GM12891 (cell line): ENCODE data around the gene PIP5K1C.
"Not testable (repeated sequence)": the region's sequence is repeated elsewhere in the genome, so short reads cannot be mapped to it uniquely, and the experiment has no call there.

ENCODE experiments used
- DNase-seq: peaks from one replicate; pipeline ENCODE4 v3.0.0; 2011; ENCODE audit warnings: low spot score; ENCODE audit not compliant: insufficient read length
- FAIRE-seq: peaks from 2 replicates; lab custom pipeline; 2011; peaks lifted over from hg19 to GRCh38; lab: Jason Lieb, UNC
- PAX5 ChIP-seq: IDR thresholded peaks from 2 replicates; pipeline ENCODE4 v1.6.1; 2011; ENCODE audit warnings: low read length, moderate library complexity, mild to moderate bottlenecking; ENCODE audit not compliant: insufficient read depth, severe bottlenecking
- POLR2A ChIP-seq: IDR thresholded peaks from 2 replicates; pipeline ENCODE4 v1.6.1; 2011; ENCODE audit warnings: low read depth, low read length, control low read depth
- POLR2AphosphoS5 ChIP-seq: IDR thresholded peaks from 2 replicates; pipeline ENCODE4 v1.6.1; 2011; ENCODE audit warnings: low read depth, low read length, control low read depth
- POU2F2 ChIP-seq: IDR thresholded peaks from 2 replicates; pipeline ENCODE4 v1.6.1; 2011; ENCODE audit warnings: low read depth, mild to moderate bottlenecking, control low read depth, low read length, moderate library complexity
- SPI1 ChIP-seq: IDR thresholded peaks from 2 replicates; pipeline ENCODE4 v1.6.1; 2011; ENCODE audit warnings: low read depth, low read length, control low read depth
- TAF1 ChIP-seq: IDR thresholded peaks from 2 replicates; pipeline ENCODE4 v1.6.1; 2011; ENCODE audit warnings: low read depth, low read length, control low read depth

The PIP5K1C gene

GRCh38 chr19:3656747-3657394 lies 43.4 kb downstream of the PIP5K1C start:
- DNase-seq (no peak), FAIRE-seq (no peak)
- TF ChIP-seq TAF1 (no peak), SPI1 (no peak), PAX5 (no peak), POU2F2 (no peak), POLR2A (no peak), POLR2AphosphoS5 (no peak)

GRCh38 chr19:3656073-3656746 lies 44.1 kb downstream of the PIP5K1C start:
- DNase-seq = no peak
- FAIRE-seq = no peak
- no peak for TF ChIP-seq PAX5
- no peak for TF ChIP-seq POLR2AphosphoS5
- TF ChIP-seq POU2F2 = no peak
- TF ChIP-seq SPI1 = no peak
- TF ChIP-seq TAF1 = no peak
- no peak for TF ChIP-seq POLR2A

- no peak for DNase-seq
- TF ChIP-seq TAF1 = no peak
- no peak for TF ChIP-seq SPI1
- no peak for TF ChIP-seq POLR2AphosphoS5
- TF ChIP-seq POLR2A = no peak
- no peak for TF ChIP-seq POU2F2
- FAIRE-seq = no peak
These were observed 44.7 kb downstream of the PIP5K1C start for GRCh38 chr19:3655402-3656072.

GRCh38 chr19:3653865-3654513 lies 46.3 kb downstream of the PIP5K1C start:
- TF ChIP-seq SPI1 (no peak), POLR2AphosphoS5 (no peak), PAX5 (no peak), POLR2A (no peak), POU2F2 (no peak), TAF1 (no peak)
- FAIRE-seq = no peak
- DNase-seq = no peak

GRCh38 chr19:3653081-3653795 lies 47.0 kb downstream of the PIP5K1C start:
- FAIRE-seq (no peak), DNase-seq (no peak)

GRCh38 chr19:3652422-3652821 lies 47.8 kb downstream of the PIP5K1C start:
- DNase-seq (no peak), FAIRE-seq (no peak)
- no peak for TF ChIP-seq TAF1
- no peak for TF ChIP-seq PAX5
- TF ChIP-seq SPI1 = no peak
- TF ChIP-seq POLR2AphosphoS5 = no peak
- TF ChIP-seq POU2F2 = no peak
- TF ChIP-seq POLR2A = no peak

More at GRCh38 chr19:3653081-3653795, 47.0 kb downstream of the PIP5K1C start:
- TF ChIP-seq POLR2A = no peak
- TF ChIP-seq POU2F2 = no peak
- no peak for TF ChIP-seq TAF1

GRCh38 chr19:3651684-3652083 lies 48.6 kb downstream of the PIP5K1C start:
- DNase-seq (no peak), FAIRE-seq (no peak)
- TF ChIP-seq TAF1 (no peak), POLR2AphosphoS5 (no peak), PAX5 (no peak), POU2F2 (no peak), POLR2A (no peak), SPI1 (no peak)

GRCh38 chr19:3649888-3650287 lies 50.4 kb downstream of the PIP5K1C start:
- DNase-seq = no peak
- FAIRE-seq = no peak
- no peak for TF ChIP-seq POLR2AphosphoS5

- DNase-seq (no peak), FAIRE-seq (no peak)
- TF ChIP-seq POU2F2 (no peak), PAX5 (no peak), POLR2AphosphoS5 (no peak), TAF1 (no peak), POLR2A (no peak), SPI1 (no peak)
These were observed 52.0 kb downstream of the PIP5K1C start for GRCh38 chr19:3648037-3648905.

- FAIRE-seq, DNase-seq: not testable (repeated sequence)
These were observed 53.2 kb downstream of the PIP5K1C start for GRCh38 chr19:3647102-3647501.
